ENCODE measurements around the gene MDM4. TPM values are rescaled to one million over a fixed set of nuclear protein-coding genes. Genes with fewer than 3 reads are reported as not detected.

Gene MDM4
- total and polyA plus RNA-seq, 2 donors (not counting 1 experiment from before 2014, with no cell fraction given): 23.6 to 41.0 TPM

GRCh38 chr1:204571128-204571527 lies 54.9 kb downstream of the MDM4 start:
- no peak overlapping the region for H3K4me2 ChIP-seq (ENCODE audit: extremely low read depth, insufficient read depth, low read length)
- H2AFZ ChIP-seq (ENCODE audit: low read length): no peak overlapping the region
- H3K36me3 ChIP-seq (ENCODE audit: control insufficient read depth, insufficient read depth, low read length): no peaks in the 10 kb centered on the region
- no peak overlapping the region for H3K9ac ChIP-seq (ENCODE audit: insufficient read depth, low read length)
- no peaks in the 10 kb centered on the region for H3K9me3 ChIP-seq (ENCODE audit: control insufficient read depth, insufficient read depth, low read depth, low read length)
- H3K79me2 ChIP-seq (ENCODE audit: control insufficient read depth, insufficient read depth, low read length): no peaks in the 10 kb centered on the region
- H3K4me3 ChIP-seq (replicated peaks in 1 of 4; ENCODE audit: control extremely low read depth in 1 of 4, insufficient read depth in 1 of 4, low read depth in 3 of 4, low read length in 4 of 4): no peak overlapping the region
- no peak for DNase-seq (ENCODE audit: low read depth in 2 of 2)
- H3K27ac ChIP-seq (ENCODE audit: insufficient read depth, low read length): no peak overlapping the region
- H3K27me3 ChIP-seq (ENCODE audit: control insufficient read depth, insufficient read depth, low read length): no peaks in the 10 kb centered on the region
- no peaks in the 10 kb centered on the region for H4K20me1 ChIP-seq (ENCODE audit: control insufficient read depth, extremely low read depth, insufficient read depth, low read length)
- TF ChIP-seq, protein P1, sequence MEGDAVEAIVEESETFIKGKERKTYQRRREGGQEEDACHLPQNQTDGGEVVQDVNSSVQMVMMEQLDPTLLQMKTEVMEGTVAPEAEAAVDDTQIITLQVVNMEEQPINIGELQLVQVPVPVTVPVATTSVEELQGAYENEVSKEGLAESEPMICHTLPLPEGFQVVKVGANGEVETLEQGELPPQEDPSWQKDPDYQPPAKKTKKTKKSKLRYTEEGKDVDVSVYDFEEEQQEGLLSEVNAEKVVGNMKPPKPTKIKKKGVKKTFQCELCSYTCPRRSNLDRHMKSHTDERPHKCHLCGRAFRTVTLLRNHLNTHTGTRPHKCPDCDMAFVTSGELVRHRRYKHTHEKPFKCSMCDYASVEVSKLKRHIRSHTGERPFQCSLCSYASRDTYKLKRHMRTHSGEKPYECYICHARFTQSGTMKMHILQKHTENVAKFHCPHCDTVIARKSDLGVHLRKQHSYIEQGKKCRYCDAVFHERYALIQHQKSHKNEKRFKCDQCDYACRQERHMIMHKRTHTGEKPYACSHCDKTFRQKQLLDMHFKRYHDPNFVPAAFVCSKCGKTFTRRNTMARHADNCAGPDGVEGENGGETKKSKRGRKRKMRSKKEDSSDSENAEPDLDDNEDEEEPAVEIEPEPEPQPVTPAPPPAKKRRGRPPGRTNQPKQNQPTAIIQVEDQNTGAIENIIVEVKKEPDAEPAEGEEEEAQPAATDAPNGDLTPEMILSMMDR (conservative IDR thresholded peaks at IDR 0.05 in 1 of 2, IDR thresholded peaks at IDR 0.05 in 1 of 2; ENCODE audit: low read depth in 1 of 2, low read length in 2 of 2): no peak
- TF ChIP-seq EZH2 (IDR thresholded peaks at IDR 0.05; ENCODE audit: low read length, missing control alignments): no peak
- H3K4me1 ChIP-seq (ENCODE audit: control insufficient read depth, extremely low read depth, insufficient read depth, low read length): no peaks in the 10 kb centered on the region

GRCh38 chr1:204571631-204572030 lies 55.4 kb downstream of the MDM4 start:
- no peak overlapping the region for H3K4me2 ChIP-seq (ENCODE audit: extremely low read depth, insufficient read depth, low read length)
- TF ChIP-seq, protein P1 (conservative IDR thresholded peaks at IDR 0.05 in 1 of 2, IDR thresholded peaks at IDR 0.05 in 1 of 2; ENCODE audit: low read depth in 1 of 2, low read length in 2 of 2): no peak
- TF ChIP-seq EZH2 (IDR thresholded peaks at IDR 0.05; ENCODE audit: low read length, missing control alignments): no peak
- no peak overlapping the region for H3K4me3 ChIP-seq (replicated peaks in 1 of 4; ENCODE audit: control extremely low read depth in 1 of 4, insufficient read depth in 1 of 4, low read depth in 3 of 4, low read length in 4 of 4)
- H2AFZ ChIP-seq (ENCODE audit: low read length): no peak overlapping the region
- H3K79me2 ChIP-seq (ENCODE audit: control insufficient read depth, insufficient read depth, low read length): no peaks in the 10 kb centered on the region
- no peaks in the 10 kb centered on the region for H3K36me3 ChIP-seq (ENCODE audit: control insufficient read depth, insufficient read depth, low read length)
- no peak overlapping the region for H3K9ac ChIP-seq (ENCODE audit: insufficient read depth, low read length)
- H3K27me3 ChIP-seq (ENCODE audit: control insufficient read depth, insufficient read depth, low read length): no peaks in the 10 kb centered on the region
- H3K27ac ChIP-seq (ENCODE audit: insufficient read depth, low read length): no peak overlapping the region
- no peaks in the 10 kb centered on the region for H3K4me1 ChIP-seq (ENCODE audit: control insufficient read depth, extremely low read depth, insufficient read depth, low read length)
- no peak for DNase-seq (ENCODE audit: low read depth in 2 of 2)
- no peaks in the 10 kb centered on the region for H4K20me1 ChIP-seq (ENCODE audit: control insufficient read depth, extremely low read depth, insufficient read depth, low read length)
- no peaks in the 10 kb centered on the region for H3K9me3 ChIP-seq (ENCODE audit: control insufficient read depth, insufficient read depth, low read depth, low read length)

GRCh38 chr1:204572923-204573922 lies 57.0 kb downstream of the MDM4 start:
- no peaks in the 10 kb centered on the region for H3K27me3 ChIP-seq (ENCODE audit: control insufficient read depth, insufficient read depth, low read length)
- no peak overlapping the region for H3K27ac ChIP-seq (ENCODE audit: insufficient read depth, low read length)
- no peaks in the 10 kb centered on the region for H3K4me1 ChIP-seq (ENCODE audit: control insufficient read depth, extremely low read depth, insufficient read depth, low read length)
- H4K20me1 ChIP-seq (ENCODE audit: control insufficient read depth, extremely low read depth, insufficient read depth, low read length): no peaks in the 10 kb centered on the region
- no peak overlapping the region for H3K4me3 ChIP-seq (replicated peaks in 1 of 4; ENCODE audit: control extremely low read depth in 1 of 4, insufficient read depth in 1 of 4, low read depth in 3 of 4, low read length in 4 of 4)
- H3K9me3 ChIP-seq (ENCODE audit: control insufficient read depth, insufficient read depth, low read depth, low read length): no peaks in the 10 kb centered on the region
- no peak for TF ChIP-seq EZH2 (IDR thresholded peaks at IDR 0.05; ENCODE audit: low read length, missing control alignments)
- TF ChIP-seq, protein P1 (conservative IDR thresholded peaks at IDR 0.05 in 1 of 2, IDR thresholded peaks at IDR 0.05 in 1 of 2; ENCODE audit: low read depth in 1 of 2, low read length in 2 of 2): no peak
- H3K36me3 ChIP-seq (ENCODE audit: control insufficient read depth, insufficient read depth, low read length): no peaks in the 10 kb centered on the region
- DNase-seq (ENCODE audit: low read depth in 2 of 2): peak in 1 of 2 donors; percentile 62
- no peak overlapping the region for H2AFZ ChIP-seq (ENCODE audit: low read length)
- H3K9ac ChIP-seq (ENCODE audit: insufficient read depth, low read length): no peak overlapping the region
- H3K79me2 ChIP-seq (ENCODE audit: control insufficient read depth, insufficient read depth, low read length): no peaks in the 10 kb centered on the region
- H3K4me2 ChIP-seq (ENCODE audit: extremely low read depth, insufficient read depth, low read length): no peak overlapping the region

Data from fibroblast of lung (primary cell).